ENCODE data around the gene PBX3. TPM values are rescaled to one million over a fixed set of nuclear protein-coding genes. Genes with fewer than 3 reads are reported as not detected.

Gene PBX3
- total RNA-seq, 1 experiment from 2014 or later = 1.5 TPM

DNA sequence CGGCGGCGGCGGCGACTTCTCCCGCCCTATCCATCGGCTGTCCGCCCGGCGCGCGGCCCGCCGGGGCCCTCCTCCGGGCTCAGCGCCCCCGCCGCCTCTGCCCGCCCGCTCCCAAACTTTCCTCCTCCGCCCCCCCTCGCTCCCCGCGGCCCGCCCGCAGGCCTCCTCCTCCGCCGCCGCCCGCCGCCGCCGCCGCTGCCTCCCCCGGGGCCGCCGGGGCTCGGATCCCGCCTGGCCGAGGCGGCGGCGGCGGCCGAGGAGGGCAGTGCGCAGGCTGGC lies 460 bp upstream of the PBX3 start:
- H3K27ac ChIP-seq (ENCODE audit: low read depth, low read length, poor library complexity, severe bottlenecking) = no peak overlapping the region

GRCh38 chr9:125747765-125748445 lies 732 bp downstream of the PBX3 start:
- POLR2A ChIA-PET (ENCODE audit: low non-redundant PET) = no interaction called here
- BruUV-seq (replicated peaks) = no TSS peak
- peaks cover 88% of the 10 kb centered on the region for H3K27me3 ChIP-seq (replicated peaks; ENCODE audit: insufficient read depth, low read depth, low read length, poor library complexity)
- intact Hi-C loops (cut with micrococcal nuclease; ENCODE audit: unreplicated experiment) = no loop called here
- CTCF ChIA-PET = no interaction called here
- no peaks in the 10 kb centered on the region for H3K9me3 ChIP-seq (ENCODE audit: low read depth, low read length, poor library complexity, severe bottlenecking)
- H3K36me3 ChIP-seq (ENCODE audit: insufficient read depth, low read length, poor library complexity, severe bottlenecking) = no peaks in the 10 kb centered on the region
- no peak for DNase-seq (ENCODE audit: low spot score)
- TF ChIP-seq, protein P1, sequence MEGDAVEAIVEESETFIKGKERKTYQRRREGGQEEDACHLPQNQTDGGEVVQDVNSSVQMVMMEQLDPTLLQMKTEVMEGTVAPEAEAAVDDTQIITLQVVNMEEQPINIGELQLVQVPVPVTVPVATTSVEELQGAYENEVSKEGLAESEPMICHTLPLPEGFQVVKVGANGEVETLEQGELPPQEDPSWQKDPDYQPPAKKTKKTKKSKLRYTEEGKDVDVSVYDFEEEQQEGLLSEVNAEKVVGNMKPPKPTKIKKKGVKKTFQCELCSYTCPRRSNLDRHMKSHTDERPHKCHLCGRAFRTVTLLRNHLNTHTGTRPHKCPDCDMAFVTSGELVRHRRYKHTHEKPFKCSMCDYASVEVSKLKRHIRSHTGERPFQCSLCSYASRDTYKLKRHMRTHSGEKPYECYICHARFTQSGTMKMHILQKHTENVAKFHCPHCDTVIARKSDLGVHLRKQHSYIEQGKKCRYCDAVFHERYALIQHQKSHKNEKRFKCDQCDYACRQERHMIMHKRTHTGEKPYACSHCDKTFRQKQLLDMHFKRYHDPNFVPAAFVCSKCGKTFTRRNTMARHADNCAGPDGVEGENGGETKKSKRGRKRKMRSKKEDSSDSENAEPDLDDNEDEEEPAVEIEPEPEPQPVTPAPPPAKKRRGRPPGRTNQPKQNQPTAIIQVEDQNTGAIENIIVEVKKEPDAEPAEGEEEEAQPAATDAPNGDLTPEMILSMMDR (conservative IDR thresholded peaks at IDR 0.05; ENCODE audit: low read depth, low read length) = no peak
- TF ChIP-seq EZH2 (IDR thresholded peaks at IDR 0.05; ENCODE audit: borderline replicate concordance, low read depth, low read length, poor library complexity, severe bottlenecking) = peak; percentile 97
- H3K4me1 ChIP-seq (ENCODE audit: insufficient read depth, low read length, poor library complexity, severe bottlenecking) = peaks cover 19% of the 10 kb centered on the region
- H3K4me3 ChIP-seq (ENCODE audit: low read depth, low read length, poor library complexity, severe bottlenecking) = peak overlapping the region; percentile 46
- no peak overlapping the region for H3K27ac ChIP-seq (ENCODE audit: low read depth, low read length, poor library complexity, severe bottlenecking)

More for the DNA sequence above, 460 bp upstream of the PBX3 start:
- ChIA-PET CTCF (no interaction called here), POLR2A (ENCODE audit: low non-redundant PET) (no interaction called here)
- no peak for TF ChIP-seq EZH2 (IDR thresholded peaks at IDR 0.05; ENCODE audit: borderline replicate concordance, low read depth, low read length, poor library complexity, severe bottlenecking)
- H3K36me3 ChIP-seq (ENCODE audit: insufficient read depth, low read length, poor library complexity, severe bottlenecking) = no peaks in the 10 kb centered on the region
- no peak for DNase-seq (ENCODE audit: low spot score)
- no TSS peak for BruUV-seq (replicated peaks)
- intact Hi-C loops (cut with micrococcal nuclease; ENCODE audit: unreplicated experiment) = no loop called here
- H3K9me3 ChIP-seq (ENCODE audit: low read depth, low read length, poor library complexity, severe bottlenecking) = no peaks in the 10 kb centered on the region
- H3K4me1 ChIP-seq (ENCODE audit: insufficient read depth, low read length, poor library complexity, severe bottlenecking) = peaks cover 19% of the 10 kb centered on the region
- peaks cover 87% of the 10 kb centered on the region for H3K27me3 ChIP-seq (replicated peaks; ENCODE audit: insufficient read depth, low read depth, low read length, poor library complexity)
- H3K4me3 ChIP-seq (ENCODE audit: low read depth, low read length, poor library complexity, severe bottlenecking) = peak overlapping the region; percentile 46

DNA sequence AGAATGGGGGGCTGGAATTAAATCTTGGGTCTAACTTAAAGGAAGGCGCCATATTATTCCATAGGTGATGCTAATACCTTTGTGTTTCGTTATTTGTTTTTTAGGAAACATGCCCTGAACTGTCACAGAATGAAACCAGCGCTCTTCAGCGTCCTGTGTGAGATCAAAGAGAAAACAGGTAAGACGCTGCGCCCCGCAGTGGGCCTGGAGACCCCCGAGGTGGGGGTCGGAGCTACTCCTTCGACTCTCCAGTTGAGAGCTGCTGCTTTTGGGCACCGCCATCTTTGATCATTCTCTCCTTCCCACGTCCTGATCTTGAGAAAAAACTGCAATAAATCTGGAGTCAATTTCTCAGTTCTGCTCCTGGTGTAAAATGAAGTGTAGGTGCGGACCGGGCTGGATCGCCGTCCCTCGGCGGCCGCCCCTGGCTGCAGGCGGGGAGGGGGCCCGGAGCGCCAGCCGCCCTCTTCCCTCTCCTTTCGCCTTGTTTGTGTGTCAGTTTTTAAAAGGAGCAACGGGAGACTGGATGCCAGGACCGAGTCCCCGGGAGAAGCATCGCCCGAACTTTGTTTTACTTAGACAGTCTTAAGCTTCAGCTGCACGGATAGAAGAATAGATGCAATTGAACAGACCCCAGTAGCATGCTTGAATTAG lies 1.4 kb downstream of the PBX3 start:
- CTCF ChIA-PET = no interaction called here
- no TSS peak for BruUV-seq (replicated peaks)
- Histone ChIP-seq H3K27ac (ENCODE audit: low read depth, low read length, poor library complexity, severe bottlenecking) (no peak overlapping the region), H3K4me3 (ENCODE audit: low read depth, low read length, poor library complexity, severe bottlenecking) (peak overlapping the region; percentile 46), H3K4me1 (ENCODE audit: insufficient read depth, low read length, poor library complexity, severe bottlenecking) (peaks cover 19% of the 10 kb centered on the region), H3K9me3 (ENCODE audit: low read depth, low read length, poor library complexity, severe bottlenecking) (no peaks in the 10 kb centered on the region), H3K36me3 (ENCODE audit: insufficient read depth, low read length, poor library complexity, severe bottlenecking) (no peaks in the 10 kb centered on the region), H3K27me3 (replicated peaks; ENCODE audit: insufficient read depth, low read depth, low read length, poor library complexity) (peaks cover 86% of the 10 kb centered on the region)
- DNase-seq (ENCODE audit: low spot score) = no peak
- POLR2A ChIA-PET (ENCODE audit: low non-redundant PET) = no interaction called here
- peak; percentile 15 for TF ChIP-seq EZH2 (IDR thresholded peaks at IDR 0.05; ENCODE audit: borderline replicate concordance, low read depth, low read length, poor library complexity, severe bottlenecking)
- TF ChIP-seq, protein P1 (conservative IDR thresholded peaks at IDR 0.05; ENCODE audit: low read depth, low read length) = no peak
- intact Hi-C loops (cut with micrococcal nuclease; ENCODE audit: unreplicated experiment) = no loop called here
